ENCODE results near the gene HMGB1.

GRCh38 chr13:30446126-30446500, 19.6 kb downstream of the HMGB1 start:
- TF ChIP-seq, protein P1, sequence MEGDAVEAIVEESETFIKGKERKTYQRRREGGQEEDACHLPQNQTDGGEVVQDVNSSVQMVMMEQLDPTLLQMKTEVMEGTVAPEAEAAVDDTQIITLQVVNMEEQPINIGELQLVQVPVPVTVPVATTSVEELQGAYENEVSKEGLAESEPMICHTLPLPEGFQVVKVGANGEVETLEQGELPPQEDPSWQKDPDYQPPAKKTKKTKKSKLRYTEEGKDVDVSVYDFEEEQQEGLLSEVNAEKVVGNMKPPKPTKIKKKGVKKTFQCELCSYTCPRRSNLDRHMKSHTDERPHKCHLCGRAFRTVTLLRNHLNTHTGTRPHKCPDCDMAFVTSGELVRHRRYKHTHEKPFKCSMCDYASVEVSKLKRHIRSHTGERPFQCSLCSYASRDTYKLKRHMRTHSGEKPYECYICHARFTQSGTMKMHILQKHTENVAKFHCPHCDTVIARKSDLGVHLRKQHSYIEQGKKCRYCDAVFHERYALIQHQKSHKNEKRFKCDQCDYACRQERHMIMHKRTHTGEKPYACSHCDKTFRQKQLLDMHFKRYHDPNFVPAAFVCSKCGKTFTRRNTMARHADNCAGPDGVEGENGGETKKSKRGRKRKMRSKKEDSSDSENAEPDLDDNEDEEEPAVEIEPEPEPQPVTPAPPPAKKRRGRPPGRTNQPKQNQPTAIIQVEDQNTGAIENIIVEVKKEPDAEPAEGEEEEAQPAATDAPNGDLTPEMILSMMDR (conservative IDR thresholded peaks at IDR 0.05 in 1 of 2, IDR thresholded peaks at IDR 0.05 in 1 of 2; ENCODE audit: low read depth in 1 of 2, low read length in 2 of 2): no peak
- no peak for TF ChIP-seq EZH2 (IDR thresholded peaks at IDR 0.05; ENCODE audit: low read length, missing control alignments)

All from fibroblast of lung (primary cell).